Measurements from ENCODE around the gene ZNF281. TPM values are rescaled to one million over a fixed set of nuclear protein-coding genes. Genes with fewer than 3 reads are reported as not detected.

The ZNF281 gene
- total RNA-seq, 1 donor from 2014 or later: 47.1 TPM

DNA sequence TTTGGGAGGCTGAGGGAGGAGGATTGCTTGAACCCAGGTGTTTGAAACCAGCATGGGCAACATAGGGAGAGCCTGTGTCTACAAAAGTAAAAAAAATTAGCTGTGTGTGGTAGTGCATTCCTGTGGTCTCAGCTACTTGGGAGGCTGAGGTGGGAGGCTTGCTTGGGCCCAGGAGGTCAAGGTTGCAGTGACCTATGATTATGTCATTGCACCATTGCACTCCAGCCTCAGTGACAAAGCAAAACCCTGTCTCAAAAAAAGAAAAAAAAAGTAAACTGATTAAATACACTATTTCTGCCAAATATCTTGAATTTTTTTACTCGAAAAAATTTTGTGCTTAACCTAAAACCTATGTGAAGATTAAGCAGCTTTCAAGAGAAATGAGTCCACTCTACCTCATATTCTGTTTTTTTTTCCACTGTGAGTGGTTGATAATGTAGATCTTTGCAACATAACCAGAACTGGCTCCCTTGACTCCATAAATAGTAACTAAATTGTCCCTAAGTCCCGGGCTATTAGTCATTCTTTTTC lies 19.4 kb upstream of the ZNF281 start:
- Histone ChIP-seq H4K20me1 (ENCODE audit: low read depth) (no peaks in the 10 kb centered on the region), H3K79me2 (ENCODE audit: low read depth) (no peaks in the 10 kb centered on the region), H2AFZ (replicated peaks) (no peak overlapping the region), H3F3A (ENCODE audit: low read depth) (no peaks in the 10 kb centered on the region), H3K4me3 (no peak overlapping the region), H3K27me3 (no peaks in the 10 kb centered on the region), H3K4me1 (no peaks in the 10 kb centered on the region), H3K36me3 (no peaks in the 10 kb centered on the region), H3K9me3 (ENCODE audit: low read depth) (no peaks in the 10 kb centered on the region), H3K27ac (no peak overlapping the region), H3K9ac (no peak overlapping the region), H3K4me2 (no peak overlapping the region)
- no peaks in the 10 kb centered on the region for H3K36me3 Mint-ChIP-seq
- H3K27ac Mint-ChIP-seq: no peak overlapping the region
- H3K4me1 Mint-ChIP-seq: no peaks in the 10 kb centered on the region
- no peak overlapping the region for H3K4me3 Mint-ChIP-seq
- TF ChIP-seq EZH2phosphoT487 (IDR thresholded peaks at IDR 0.05) (no peak), EZH2 (IDR thresholded peaks at IDR 0.05) (no peak)
- TF ChIP-seq, protein P1, sequence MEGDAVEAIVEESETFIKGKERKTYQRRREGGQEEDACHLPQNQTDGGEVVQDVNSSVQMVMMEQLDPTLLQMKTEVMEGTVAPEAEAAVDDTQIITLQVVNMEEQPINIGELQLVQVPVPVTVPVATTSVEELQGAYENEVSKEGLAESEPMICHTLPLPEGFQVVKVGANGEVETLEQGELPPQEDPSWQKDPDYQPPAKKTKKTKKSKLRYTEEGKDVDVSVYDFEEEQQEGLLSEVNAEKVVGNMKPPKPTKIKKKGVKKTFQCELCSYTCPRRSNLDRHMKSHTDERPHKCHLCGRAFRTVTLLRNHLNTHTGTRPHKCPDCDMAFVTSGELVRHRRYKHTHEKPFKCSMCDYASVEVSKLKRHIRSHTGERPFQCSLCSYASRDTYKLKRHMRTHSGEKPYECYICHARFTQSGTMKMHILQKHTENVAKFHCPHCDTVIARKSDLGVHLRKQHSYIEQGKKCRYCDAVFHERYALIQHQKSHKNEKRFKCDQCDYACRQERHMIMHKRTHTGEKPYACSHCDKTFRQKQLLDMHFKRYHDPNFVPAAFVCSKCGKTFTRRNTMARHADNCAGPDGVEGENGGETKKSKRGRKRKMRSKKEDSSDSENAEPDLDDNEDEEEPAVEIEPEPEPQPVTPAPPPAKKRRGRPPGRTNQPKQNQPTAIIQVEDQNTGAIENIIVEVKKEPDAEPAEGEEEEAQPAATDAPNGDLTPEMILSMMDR (IDR thresholded peaks at IDR 0.05): no peak
- H3K9me3 Mint-ChIP-seq: no peaks in the 10 kb centered on the region
- DNase-seq (ENCODE audit: low spot score): no peak
- peaks cover 3% of the 10 kb centered on the region for H3K27me3 Mint-ChIP-seq (ENCODE audit: insufficient read depth, low read depth)

DNA sequence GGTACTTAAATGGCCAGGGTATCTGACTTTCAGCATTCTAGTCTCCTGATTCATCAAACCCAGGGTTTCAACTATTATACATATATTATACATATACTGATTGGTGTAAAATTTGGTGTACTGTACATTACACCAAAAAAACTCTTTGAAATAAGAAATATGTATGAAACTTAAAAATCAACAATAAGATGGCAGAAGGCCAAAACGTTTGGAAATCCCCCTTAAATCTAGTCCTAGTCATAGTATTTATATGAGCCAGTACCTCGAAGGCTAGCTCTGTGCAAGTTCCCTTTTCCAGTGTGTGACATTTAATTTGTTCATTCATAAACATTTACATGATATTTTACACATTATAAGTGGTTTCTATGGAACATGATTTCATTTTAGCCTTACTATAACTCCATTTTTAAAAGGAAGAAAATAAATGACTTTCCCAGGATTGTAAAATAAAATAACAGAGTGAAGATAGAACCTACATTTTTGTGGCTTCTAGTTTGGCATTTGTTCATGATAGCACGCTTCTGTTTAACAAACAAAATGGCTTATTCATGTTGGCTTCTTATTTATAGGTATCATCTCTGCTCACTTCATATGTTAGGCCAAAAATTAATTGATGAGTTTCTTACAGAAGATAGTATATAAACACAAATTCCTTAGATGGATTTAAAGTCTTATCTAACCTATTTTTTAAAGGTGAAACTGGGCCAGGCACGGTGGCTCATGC lies 18.8 kb upstream of the ZNF281 start:
- no peaks in the 10 kb centered on the region for H3K27me3 ChIP-seq
- Mint-ChIP-seq H3K36me3 (no peaks in the 10 kb centered on the region), H3K9me3 (no peaks in the 10 kb centered on the region), H3K4me3 (no peak overlapping the region), H3K4me1 (no peaks in the 10 kb centered on the region), H3K27ac (no peak overlapping the region), H3K27me3 (ENCODE audit: insufficient read depth, low read depth) (peaks cover 3% of the 10 kb centered on the region)
- H4K20me1 ChIP-seq (ENCODE audit: low read depth): no peaks in the 10 kb centered on the region
- no peak overlapping the region for H2AFZ ChIP-seq (replicated peaks)
- H3K27ac ChIP-seq: no peak overlapping the region
- no peak for DNase-seq (ENCODE audit: low spot score)
- H3K4me2 ChIP-seq: no peak overlapping the region
- no peak overlapping the region for H3K4me3 ChIP-seq
- H3K79me2 ChIP-seq (ENCODE audit: low read depth): no peaks in the 10 kb centered on the region
- H3K4me1 ChIP-seq: no peaks in the 10 kb centered on the region
- no peaks in the 10 kb centered on the region for H3F3A ChIP-seq (ENCODE audit: low read depth)
- TF ChIP-seq EZH2 (IDR thresholded peaks at IDR 0.05): no peak
- no peak overlapping the region for H3K9ac ChIP-seq
- no peaks in the 10 kb centered on the region for H3K36me3 ChIP-seq
- no peaks in the 10 kb centered on the region for H3K9me3 ChIP-seq (ENCODE audit: low read depth)

DNA sequence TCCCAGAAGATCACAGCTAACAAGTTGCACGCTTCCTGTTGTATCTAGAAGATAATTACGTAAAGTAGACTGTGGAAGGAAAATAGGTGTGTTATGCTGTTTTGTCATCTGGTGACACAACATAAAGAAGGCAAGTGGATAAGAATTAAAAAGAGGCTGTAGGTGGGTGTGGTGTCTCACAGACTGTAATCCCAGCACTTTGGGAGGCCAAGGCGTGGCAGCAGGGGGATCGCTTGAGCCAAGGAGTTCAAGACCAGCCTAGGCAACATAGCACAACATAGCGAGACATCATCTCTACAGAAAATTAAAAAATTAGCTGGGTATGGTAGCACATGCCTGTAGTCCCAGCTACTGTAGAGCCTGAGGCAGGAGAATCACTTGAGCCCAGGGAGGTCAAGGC lies 17.9 kb upstream of the ZNF281 start:
- TF ChIP-seq, protein P1 (IDR thresholded peaks at IDR 0.05): no peak
- TF ChIP-seq EZH2phosphoT487 (IDR thresholded peaks at IDR 0.05) (no peak), EZH2 (IDR thresholded peaks at IDR 0.05) (no peak)
- Histone ChIP-seq H3K27ac (no peak overlapping the region), H2AFZ (replicated peaks) (no peak overlapping the region), H3K27me3 (no peaks in the 10 kb centered on the region), H3F3A (ENCODE audit: low read depth) (no peaks in the 10 kb centered on the region), H3K4me3 (no peak overlapping the region), H3K4me1 (no peaks in the 10 kb centered on the region), H3K9ac (no peak overlapping the region), H3K79me2 (ENCODE audit: low read depth) (no peaks in the 10 kb centered on the region), H3K36me3 (no peaks in the 10 kb centered on the region), H4K20me1 (ENCODE audit: low read depth) (no peaks in the 10 kb centered on the region), H3K4me2 (no peak overlapping the region), H3K9me3 (ENCODE audit: low read depth) (no peaks in the 10 kb centered on the region)
- no peak for DNase-seq (ENCODE audit: low spot score)
- Mint-ChIP-seq H3K9me3 (no peaks in the 10 kb centered on the region), H3K4me1 (no peaks in the 10 kb centered on the region), H3K27me3 (ENCODE audit: insufficient read depth, low read depth) (peaks cover 6% of the 10 kb centered on the region), H3K36me3 (no peaks in the 10 kb centered on the region), H3K27ac (no peak overlapping the region), H3K4me3 (no peak overlapping the region)

DNA sequence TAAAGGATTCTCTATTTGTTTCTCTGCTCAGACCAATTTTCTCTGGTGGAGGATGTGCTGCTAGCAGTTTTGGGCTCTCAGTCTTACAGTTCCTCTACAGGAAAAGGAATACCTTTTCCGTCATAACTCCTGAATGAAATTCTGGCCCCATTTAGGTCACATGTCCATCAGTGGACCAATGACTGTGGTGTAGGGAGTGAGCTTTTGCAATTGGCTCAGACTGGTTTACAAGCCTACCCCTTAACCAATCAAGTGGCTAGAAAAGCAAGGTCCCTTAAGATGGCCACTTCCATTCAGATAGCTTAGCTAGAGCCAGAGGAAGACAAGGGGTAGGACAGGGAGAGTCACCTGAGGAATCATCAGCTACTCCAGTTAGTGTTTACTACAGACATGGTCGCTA lies 16.4 kb upstream of the ZNF281 start:
- TF ChIP-seq, protein P1 (IDR thresholded peaks at IDR 0.05): no peak
- TF ChIP-seq EZH2phosphoT487 (IDR thresholded peaks at IDR 0.05): no peak
- TF ChIP-seq EZH2 (IDR thresholded peaks at IDR 0.05): no peak
- Histone ChIP-seq H3F3A (ENCODE audit: low read depth) (no peaks in the 10 kb centered on the region), H3K36me3 (no peaks in the 10 kb centered on the region), H3K79me2 (ENCODE audit: low read depth) (no peaks in the 10 kb centered on the region), H3K4me3 (no peak overlapping the region), H3K4me1 (no peaks in the 10 kb centered on the region), H4K20me1 (ENCODE audit: low read depth) (no peaks in the 10 kb centered on the region), H3K9me3 (ENCODE audit: low read depth) (no peaks in the 10 kb centered on the region), H3K4me2 (no peak overlapping the region), H3K9ac (no peak overlapping the region), H2AFZ (replicated peaks) (no peak overlapping the region), H3K27me3 (no peaks in the 10 kb centered on the region), H3K27ac (no peak overlapping the region)
- no peaks in the 10 kb centered on the region for H3K36me3 Mint-ChIP-seq
- no peaks in the 10 kb centered on the region for H3K9me3 Mint-ChIP-seq
- peaks cover 3% of the 10 kb centered on the region for H3K27me3 Mint-ChIP-seq (ENCODE audit: insufficient read depth, low read depth)
- no peak for DNase-seq (ENCODE audit: low spot score)
- no peaks in the 10 kb centered on the region for H3K4me1 Mint-ChIP-seq
- no peak overlapping the region for H3K27ac Mint-ChIP-seq
- H3K4me3 Mint-ChIP-seq: no peak overlapping the region
